Heart right ventricle (tissue), 16 donors: ENCODE results near the gene NUAK1. TPM values are rescaled to one million over a fixed set of nuclear protein-coding genes. Genes with fewer than 3 reads are reported as not detected.

Experiments used
- ATAC-seq, 8 donors: fragments of 200-7000 bp; cut with Tn5 transposase; one replicate each; pipeline ENCODE4 v1.9.1; 2020; ENCODE audit warnings: mild to moderate bottlenecking in 8 of 8, moderate library complexity in 8 of 8, moderate number of reproducible peaks in 1 of 8
- DNase-seq, 2 donors: peaks; one replicate each; pipeline ENCODE4 v3.0.0-alpha.2; 2020
- H3K27ac ChIP-seq, 10 donors: fragments of 200-600 bp; sonication (generic) in 2 of 10; one replicate each; pipeline versions ENCODE4 v1.5.0 to v1.8.0; 2020 to 2022; ENCODE audit warnings: mild to moderate bottlenecking in 3 of 10
- H3K27me3 ChIP-seq, 7 donors: fragments of 200-600 bp; one replicate each; pipeline ENCODE4 v1.8.0; 2021 to 2022; ENCODE audit warnings: mild to moderate bottlenecking in 2 of 7
- H3K36me3 ChIP-seq, 9 donors: fragments of 200-600 bp; sonication (generic) in 1 of 9; one replicate each; pipeline versions ENCODE4 v1.5.0 to v1.8.0; 2020 to 2022; ENCODE audit warnings: mild to moderate bottlenecking in 2 of 9
- H3K4me1 ChIP-seq, 9 donors: fragments of 200-600 bp; sonication (generic) in 1 of 9; one replicate each; pipeline versions ENCODE4 v1.5.0 to v1.8.0; 2020 to 2022; ENCODE audit warnings: mild to moderate bottlenecking in 4 of 9
- H3K4me3 ChIP-seq, 10 donors: fragments of 200-600 bp; sonication (generic) in 2 of 10; one replicate each; pipeline versions ENCODE4 v1.5.0 to v1.8.0; 2020 to 2022; ENCODE audit warnings: mild to moderate bottlenecking in 7 of 10, moderate library complexity in 2 of 10
- H3K9me3 ChIP-seq, 11 donors: fragments of 200-600 bp in 10 of 11; sonication (generic) in 2 of 11; one replicate each; pipeline versions ENCODE4 v1.5.0 to v1.8.0; 2013 to 2022; ENCODE audit warnings: mild to moderate bottlenecking in 2 of 11, control low read depth in 1 of 11, moderate library complexity in 1 of 11
- WGBS, 2 donors: extraction: QIAGEN DNeasy Blood & Tissue Kit; methylation state at CpG; one replicate each; pipeline ENCODE4 v1.1.7; 2013; ENCODE audit warnings: inconsistent platforms in 1 of 2; 5-methylcytosine and 5-hydroxymethylcytosine counted together
- intact Hi-C, 10 donors: fragments of 100-400 bp; cut with DNase I; formaldehyde crosslinking; loops; one replicate each; pipeline versions ENCODE4 v1.11.1 to v1.14.2; 2022
- polyA plus RNA-seq, 2 donors: library from polyadenylated mRNA; stranded (reverse); fragments of 200-250 nt; gene quantifications; one replicate each; pipeline ENCODE4 v1.2.3, GENCODE V29; 2013
- total RNA-seq, 10 donors: library from RNA; stranded (reverse); fragmentation: NEBNext Ultra II Directional in 3 of 10; extraction: Animal tissue kit (Norgen Biotek cat#: 25700) in 3 of 10; gene quantifications; one replicate each; pipeline versions ENCODE4 v1.2.1 to v1.2.4, GENCODE V29; 2021 to 2023
- TF ChIP-seq, protein P1 (sequence below), 9 donors: fragments of 200-600 bp; sonication (generic) in 2 of 9; IDR thresholded peaks; one replicate each; pipeline versions ENCODE4 v1.5.0 to v1.8.0; 2021 to 2022; ENCODE audit warnings: antibody characterized with exemption in 9 of 9, mild to moderate bottlenecking in 5 of 9, moderate library complexity in 1 of 9
- donor health status: Arrhythmogenic right ventricular cardiomyopathy.
- donor health status: ischemic (EF 13 %, LVEDD 7.1; RV severe dilation, severe dysfunction).
- donor health status: healthy with polysubstance abuse.
- donor health status: DM: no; HTN: yes; CAD: no.
- donor health status: DM: no; HTN: no; CAD: no.
- donor health status: ischemic (EF 25% LVEDD 6.9; RV normal size, moderate dysfunction).
- donor health status: ischemic (EF 25% LVEDD 5.7; RV mildly dilated, moderate dysfunction).
- donor health status: healthy.
- donor health status: DM: yes; HTN: yes; CAD: no.
- donor health status: Ischemic cardiomyopathy.
- donor health status: ischemic (EF 35%, LVEDD 5.7; RV mildly dilated, moderate dysfunction).
- donor health status: nonischemic (EF 11% LVEDD 7.7; RV severe dilation, severe dysfunction).
- donor health status: DM: yes; HTN: yes; CAD: no.
- donor health status: PGD.
- donor health status: ischemic (EF 29% LVEDD 5.4; RV normal size, mild dysfunction).
- donor health status: nonischemic (EF 23%, LVEDD 6.1; RV moderate dilation, normal function).

Gene NUAK1
- total and polyA plus RNA-seq, 12 donors = 9.8 to 59.0 (median 44.8) TPM

DNA sequence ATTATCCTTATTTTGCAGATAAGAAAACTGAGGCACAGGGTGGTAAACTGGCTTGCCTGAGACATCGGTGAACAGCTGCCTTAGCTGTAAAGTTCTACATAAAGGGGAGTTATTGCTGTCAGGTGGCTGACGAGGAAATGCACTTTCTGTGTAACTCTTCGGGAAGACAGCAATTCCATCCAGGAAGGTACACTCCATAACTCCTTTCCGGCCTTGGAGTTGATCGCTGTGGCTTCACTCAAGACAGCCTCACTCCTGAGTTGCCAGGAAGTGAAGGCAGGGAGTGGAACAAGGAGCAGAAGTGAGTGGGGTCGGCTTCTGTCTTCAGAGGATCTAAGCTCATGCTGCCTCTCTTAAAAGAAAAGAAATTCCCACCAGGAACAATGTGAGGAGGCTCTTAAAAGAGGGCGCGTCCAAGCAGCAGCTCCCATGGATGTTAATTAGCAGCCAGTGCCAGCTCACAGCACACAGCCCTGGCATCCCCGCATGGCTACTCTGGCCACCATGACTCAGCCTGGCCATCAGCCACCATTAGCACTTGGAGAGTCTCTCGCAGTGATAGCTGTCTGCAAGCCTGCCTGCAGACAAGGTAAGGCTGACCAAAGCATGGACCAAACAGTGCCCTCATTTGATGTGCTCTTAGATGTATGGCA is 60.3 kb downstream of the NUAK1 start:
- H3K4me1 ChIP-seq = peaks cover 16 to 91% (median 67%) of the 10 kb centered on the region in 9 donors
- peak overlapping the region in 7 of 10 donors; percentile 30 to 87 (median 85) for H3K27ac ChIP-seq
- WGBS, 2 donors = 48 to 55% methylated on average over 10 of the region's 10 CpGs
- DNase-seq = peak; percentile 69 to 74
- H3K36me3 ChIP-seq = peaks cover 0 to 70% (median 12%) of the 10 kb centered on the region in 9 donors
- ATAC-seq = peak; percentile 57 to 86 (median 78)
- no peaks in the 10 kb centered on the region for H3K27me3 ChIP-seq
- H3K4me3 ChIP-seq = no peak overlapping the region
- TF ChIP-seq, protein P1, sequence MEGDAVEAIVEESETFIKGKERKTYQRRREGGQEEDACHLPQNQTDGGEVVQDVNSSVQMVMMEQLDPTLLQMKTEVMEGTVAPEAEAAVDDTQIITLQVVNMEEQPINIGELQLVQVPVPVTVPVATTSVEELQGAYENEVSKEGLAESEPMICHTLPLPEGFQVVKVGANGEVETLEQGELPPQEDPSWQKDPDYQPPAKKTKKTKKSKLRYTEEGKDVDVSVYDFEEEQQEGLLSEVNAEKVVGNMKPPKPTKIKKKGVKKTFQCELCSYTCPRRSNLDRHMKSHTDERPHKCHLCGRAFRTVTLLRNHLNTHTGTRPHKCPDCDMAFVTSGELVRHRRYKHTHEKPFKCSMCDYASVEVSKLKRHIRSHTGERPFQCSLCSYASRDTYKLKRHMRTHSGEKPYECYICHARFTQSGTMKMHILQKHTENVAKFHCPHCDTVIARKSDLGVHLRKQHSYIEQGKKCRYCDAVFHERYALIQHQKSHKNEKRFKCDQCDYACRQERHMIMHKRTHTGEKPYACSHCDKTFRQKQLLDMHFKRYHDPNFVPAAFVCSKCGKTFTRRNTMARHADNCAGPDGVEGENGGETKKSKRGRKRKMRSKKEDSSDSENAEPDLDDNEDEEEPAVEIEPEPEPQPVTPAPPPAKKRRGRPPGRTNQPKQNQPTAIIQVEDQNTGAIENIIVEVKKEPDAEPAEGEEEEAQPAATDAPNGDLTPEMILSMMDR (IDR thresholded peaks at IDR 0.05) = no peak
- H3K9me3 ChIP-seq = no peaks in the 10 kb centered on the region
- intact Hi-C loops = loop anchor here in 2 of 10 donors (5.0 to 10.0 kb wide), 2 partner anchors 34 to 56 kb away; partner anchors contain the start of gene NUAK1 (in 1 of the 2)

DNA sequence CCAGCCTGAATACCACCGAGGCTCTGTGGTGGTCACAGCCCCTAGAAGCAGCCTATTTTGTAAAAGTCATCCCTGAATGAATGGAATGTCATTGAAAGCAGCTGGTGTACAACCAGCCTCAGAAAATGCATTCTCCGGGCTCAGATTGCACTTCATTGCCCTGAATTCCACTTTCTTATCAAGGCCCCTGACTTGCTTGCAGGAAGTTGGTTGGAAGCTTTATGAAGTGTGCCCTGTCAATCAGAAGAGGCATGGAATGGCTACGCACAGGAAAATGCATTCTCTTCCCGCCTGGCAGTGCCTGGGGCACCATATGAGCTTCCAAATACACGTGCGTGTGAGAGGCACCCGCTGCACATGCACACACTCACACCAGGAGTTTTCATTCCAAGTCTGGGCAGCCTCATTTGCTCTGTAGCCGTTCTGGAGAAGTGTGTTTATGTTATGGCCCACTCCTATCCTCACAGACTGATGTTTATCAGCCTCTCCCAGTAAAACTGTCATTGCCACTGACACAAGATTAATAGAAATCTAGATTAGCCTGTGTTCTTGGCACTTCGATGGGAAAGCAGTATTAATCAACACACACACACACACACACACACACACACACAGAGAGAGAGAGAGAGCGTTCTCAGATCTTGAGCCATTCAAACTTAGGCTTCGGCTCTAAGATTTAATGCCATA is 63.9 kb downstream of the NUAK1 start:
- DNase-seq (no peak), ATAC-seq (peak in 6 of 8 donors; percentile 18 to 57 (median 39))
- peaks cover 0 to 81% (median 12%) of the 10 kb centered on the region in 9 donors for H3K36me3 ChIP-seq
- no peaks in the 10 kb centered on the region for H3K9me3 ChIP-seq
- H3K27me3 ChIP-seq = no peaks in the 10 kb centered on the region
- WGBS, 2 donors = 37 to 54% methylated on average over 11 of the region's 11 CpGs
- H3K4me1 ChIP-seq = peaks cover 6 to 77% (median 53%) of the 10 kb centered on the region in 9 donors
- intact Hi-C loops = loop anchor here in 2 of 10 donors (5.0 to 10.0 kb wide), 2 partner anchors 37 to 60 kb away; partner anchors contain the start of gene NUAK1 (in 1 of the 2)
- no peak overlapping the region for H3K4me3 ChIP-seq
- TF ChIP-seq, protein P1 (IDR thresholded peaks at IDR 0.05) = no peak
- peak overlapping the region in 7 of 10 donors; percentile 14 to 71 (median 57) for H3K27ac ChIP-seq

DNA sequence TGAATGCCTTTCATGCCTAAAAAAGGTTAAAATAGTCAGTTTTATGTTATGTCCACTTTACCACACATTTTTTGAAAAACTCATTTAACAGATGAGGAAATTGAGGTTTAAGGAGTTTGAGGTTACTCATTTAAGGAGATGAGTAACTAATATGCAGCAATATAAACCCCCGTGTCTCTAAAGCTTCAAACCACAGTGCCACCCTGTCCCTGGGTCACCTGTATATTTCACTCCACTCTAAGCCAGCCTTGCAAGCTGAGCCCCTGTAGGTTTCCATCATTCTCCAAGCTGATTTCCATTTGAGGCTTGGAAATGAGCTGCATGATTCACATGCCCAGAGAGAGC is 64.4 kb downstream of the NUAK1 start:
- Histone ChIP-seq H3K4me1 (peaks cover 3 to 72% (median 48%) of the 10 kb centered on the region in 9 donors), H3K36me3 (peaks cover 0 to 86% (median 17%) of the 10 kb centered on the region in 9 donors), H3K4me3 (no peak overlapping the region), H3K9me3 (no peaks in the 10 kb centered on the region), H3K27ac (peak overlapping the region in 6 of 10 donors; percentile 14 to 71 (median 54)), H3K27me3 (no peaks in the 10 kb centered on the region)
- WGBS, 2 donors = 46 to 65% methylated on average over 1 of the region's 1 CpG
- intact Hi-C loops = loop anchor here in 1 of 10 donors (10.0 kb wide), 1 partner anchor 60 kb away; the partner anchor contains the start of gene NUAK1
- ATAC-seq = peak in 2 of 8 donors; percentile 10 to 25
- no peak for DNase-seq
- TF ChIP-seq, protein P1 (IDR thresholded peaks at IDR 0.05) = no peak

DNA sequence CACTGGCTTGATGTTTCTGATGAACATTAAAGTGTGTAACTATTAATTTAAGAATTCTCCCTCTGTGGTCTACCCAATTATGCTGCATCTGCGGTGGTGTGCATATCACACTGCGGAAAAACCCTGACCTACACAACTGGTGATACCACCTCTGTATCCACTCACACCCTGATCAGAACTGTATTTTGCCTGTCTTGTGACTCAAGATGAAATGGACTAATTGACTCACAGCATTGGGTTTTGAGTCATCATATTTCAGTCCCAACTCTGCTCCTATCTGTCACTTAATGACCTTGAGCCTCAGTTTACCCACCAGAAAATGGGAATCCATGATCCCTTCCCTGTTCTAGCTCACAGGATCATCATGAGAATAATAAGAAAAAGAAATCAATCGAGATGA is 65.6 kb downstream of the NUAK1 start:
- no peak for ATAC-seq
- peak overlapping the region in 3 of 10 donors; percentile 23 to 56 (median 29) for H3K27ac ChIP-seq
- WGBS, 2 donors = 96% methylated on average over 3 of the region's 3 CpGs
- TF ChIP-seq, protein P1 (IDR thresholded peaks at IDR 0.05) = no peak
- intact Hi-C loops = loop anchor here in 1 of 10 donors (10.0 kb wide), 1 partner anchor 62 kb away; the partner anchor contains the start of gene NUAK1
- H3K4me1 ChIP-seq = peaks cover 0 to 67% (median 38%) of the 10 kb centered on the region in 9 donors
- no peaks in the 10 kb centered on the region for H3K9me3 ChIP-seq
- H3K4me3 ChIP-seq = no peak overlapping the region
- DNase-seq = no peak
- H3K27me3 ChIP-seq = no peaks in the 10 kb centered on the region
- peaks cover 0 to 92% (median 22%) of the 10 kb centered on the region in 9 donors for H3K36me3 ChIP-seq
